Urothelium cell line (cell line): Measurements from ENCODE around the gene NLRC4.
A peak's percentile ranks its signal among the peaks of the same experiment; 100 is the strongest.
"Not testable (repeated sequence)": the region's sequence is repeated elsewhere in the genome, so short reads cannot be mapped to it uniquely, and the experiment has no call there.

ENCODE experiments used
- DNase-seq: peaks from one replicate; pipeline ENCODE4 v3.0.0; 2011; ENCODE audit warnings: low spot score, mixed read lengths
- FAIRE-seq: peaks from 2 replicates; lab custom pipeline; 2011; peaks lifted over from hg19 to GRCh38; lab: Jason Lieb, UNC

NLRC4 gene

DNA sequence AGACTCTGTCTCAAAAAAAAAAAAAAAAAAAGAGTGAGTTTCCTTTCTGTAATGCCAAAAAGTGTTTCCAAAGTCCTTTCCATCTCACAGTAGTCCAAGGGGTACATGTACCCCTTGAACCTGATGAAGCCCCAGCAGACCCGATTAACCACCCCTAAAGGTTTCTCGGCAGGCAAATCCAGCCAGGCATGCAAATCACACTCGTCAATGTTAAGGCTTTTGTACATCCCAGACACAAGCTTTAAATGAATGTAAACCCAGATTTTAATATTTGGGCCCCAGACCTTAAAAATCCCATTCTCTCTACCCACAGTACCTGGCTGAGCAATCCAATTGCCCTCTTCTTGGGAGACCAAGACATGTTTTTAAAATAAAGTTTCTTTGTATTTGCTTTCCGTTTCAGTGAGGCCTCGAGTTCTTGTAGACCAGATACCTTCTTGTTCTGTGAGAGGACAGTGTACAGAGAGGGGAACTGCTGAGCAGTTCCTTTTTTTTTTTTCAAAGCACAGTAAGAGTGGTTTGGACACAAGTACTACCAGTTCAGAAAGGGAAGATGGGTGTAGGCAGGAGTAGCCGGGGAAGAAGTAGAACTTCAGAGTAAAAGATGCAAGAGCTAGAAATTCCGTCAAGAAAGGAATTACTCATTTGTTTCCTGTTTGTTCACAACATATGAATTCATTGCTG, at the start of gene NLRC4:
TSS of gene NLRC4 (minus strand) at position 465 of the 684 bp plus-strand sequence. CDS start 8,111 bp downstream, outside the sequence.
- FAIRE-seq (no peak), DNase-seq (no peak)

GRCh38 chr2:32310577-32310976, 45.9 kb upstream of the NLRC4 start:
- FAIRE-seq = no peak

GRCh38 chr2:32293966-32294562, 29.4 kb upstream of the NLRC4 start:
- FAIRE-seq, DNase-seq: not testable (repeated sequence)

More at GRCh38 chr2:32310577-32310976, 45.9 kb upstream of the NLRC4 start:
- no peak for DNase-seq

DNA sequence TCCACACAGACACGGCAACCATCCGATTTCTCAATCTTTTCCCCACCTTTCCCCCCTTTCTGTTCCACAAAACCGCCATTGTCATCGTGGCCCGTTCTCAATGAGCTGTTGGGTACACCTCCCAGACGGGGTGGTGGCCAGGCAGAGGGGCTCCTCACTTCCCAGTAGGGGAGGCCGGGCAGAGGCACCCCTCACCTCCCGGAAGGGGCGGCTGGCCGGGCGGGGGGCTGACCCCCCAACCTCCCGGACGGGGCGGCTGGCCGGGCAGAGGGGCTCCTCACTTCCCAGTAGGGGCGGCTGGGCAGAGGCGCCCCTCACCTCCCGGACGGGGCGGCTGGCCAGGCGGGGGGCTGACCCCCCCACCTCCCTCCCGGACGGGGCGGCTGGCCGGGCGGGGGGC, 28.8 kb upstream of the NLRC4 start:
- not testable (repeated sequence) for DNase-seq, FAIRE-seq

DNA sequence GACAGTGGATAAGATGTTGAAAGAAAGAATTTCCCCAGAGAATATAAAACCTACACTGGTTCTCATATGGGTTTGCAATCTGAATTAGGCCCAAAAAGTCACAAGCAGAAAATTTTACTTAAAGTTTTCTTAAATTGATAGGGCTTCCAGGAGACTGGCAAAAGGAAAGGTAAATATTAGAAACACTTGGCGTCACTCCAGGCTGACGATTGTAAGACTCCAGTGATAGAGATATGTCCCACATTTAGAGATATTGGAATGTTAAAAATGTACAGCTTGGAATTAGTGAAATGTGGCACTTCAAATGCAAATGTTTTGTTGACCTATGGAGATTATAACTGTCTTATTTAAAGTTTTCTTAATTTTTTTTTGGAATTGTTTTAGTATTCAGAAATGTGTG, 27.1 kb upstream of the NLRC4 start:
- DNase-seq (no peak), FAIRE-seq (no peak)

DNA sequence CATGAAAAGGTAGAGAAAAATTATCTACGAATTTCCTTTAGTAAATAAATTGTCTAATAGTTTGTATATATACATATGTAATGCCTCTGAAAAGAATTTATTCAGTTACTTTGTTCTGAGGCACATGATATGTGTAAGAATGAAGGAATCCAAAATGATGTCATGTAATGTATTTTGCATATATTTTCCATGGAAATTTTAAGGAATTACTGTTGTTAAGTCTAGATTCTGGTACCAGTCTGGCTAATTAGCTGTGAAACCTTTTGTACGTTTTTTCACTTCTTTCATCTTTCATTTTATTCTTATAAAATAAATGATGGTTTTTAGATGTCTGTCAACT, 25.3 kb upstream of the NLRC4 start:
- DNase-seq (no peak), FAIRE-seq (no peak)

DNA sequence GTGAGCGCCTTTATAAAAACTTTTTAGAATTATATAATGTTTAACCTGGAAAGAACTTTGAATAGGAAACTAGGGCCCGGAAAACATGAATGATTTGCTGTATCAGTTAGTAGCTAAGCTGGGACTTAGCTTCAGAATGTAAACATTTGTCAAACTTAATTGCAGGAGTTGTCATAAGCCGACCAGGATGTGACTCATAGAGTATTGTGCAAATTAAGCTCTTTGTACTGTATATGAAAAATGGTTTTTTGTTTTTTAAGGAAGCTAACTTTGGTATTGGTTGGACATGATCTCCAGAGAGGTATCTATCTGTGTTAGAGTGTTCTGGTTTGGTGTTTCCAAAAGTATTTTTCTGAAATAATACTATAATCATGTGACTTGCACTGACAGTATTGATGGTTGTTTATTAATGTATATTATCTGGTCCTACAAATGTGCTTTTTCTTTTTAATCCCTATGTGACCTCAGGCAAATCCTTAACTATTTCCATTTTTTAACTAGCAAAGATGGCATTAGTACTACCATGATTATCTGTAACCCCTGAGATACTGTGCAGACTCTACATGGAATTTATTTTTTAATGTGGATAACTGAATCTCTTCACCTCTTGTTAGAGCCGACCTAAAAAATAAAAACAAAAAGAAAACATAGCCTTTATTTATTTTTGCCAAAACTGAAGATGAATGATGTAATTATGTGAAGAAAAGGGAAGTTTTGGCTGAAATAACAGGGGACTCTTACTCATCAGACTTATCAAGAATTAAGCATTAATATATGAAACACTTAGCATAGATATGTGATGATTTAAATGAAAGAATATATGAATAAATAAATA, 24.7 kb upstream of the NLRC4 start:
- no peak for FAIRE-seq

GRCh38 chr2:32284321-32284720, 19.6 kb upstream of the NLRC4 start:
- FAIRE-seq (no peak), DNase-seq (no peak)

More for the DNA sequence above, 24.7 kb upstream of the NLRC4 start:
- no peak for DNase-seq

DNA sequence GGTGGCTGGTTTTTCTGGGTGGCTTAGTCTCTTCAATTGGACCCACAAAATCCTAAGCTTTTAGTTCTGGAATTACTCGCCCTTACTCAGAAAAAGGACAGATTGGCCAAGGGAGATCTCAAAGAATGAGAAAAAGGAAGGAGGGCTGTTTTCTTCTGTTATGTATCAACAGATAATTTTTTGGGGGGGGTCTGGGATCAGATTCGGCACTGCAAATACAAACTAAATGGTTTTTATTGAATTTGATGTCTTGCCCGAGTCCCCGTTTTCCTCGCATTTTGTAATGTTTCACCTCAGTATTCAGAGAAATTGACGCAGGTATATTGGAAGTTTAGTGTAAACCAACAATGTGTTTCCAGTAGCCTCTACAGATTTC, 13.8 kb upstream of the NLRC4 start:
- FAIRE-seq (no peak), DNase-seq (no peak)

- DNase-seq (peak; percentile 99), FAIRE-seq (no peak)
These were observed 13.2 kb upstream of the NLRC4 start, which contains the start of gene YIPF4 for GRCh38 chr2:32277674-32278477. Gene YIPF4, plus strand, starts transcription at chr2:32277904. Its CDS starts 252 bp downstream, at chr2:32278156.

DNA sequence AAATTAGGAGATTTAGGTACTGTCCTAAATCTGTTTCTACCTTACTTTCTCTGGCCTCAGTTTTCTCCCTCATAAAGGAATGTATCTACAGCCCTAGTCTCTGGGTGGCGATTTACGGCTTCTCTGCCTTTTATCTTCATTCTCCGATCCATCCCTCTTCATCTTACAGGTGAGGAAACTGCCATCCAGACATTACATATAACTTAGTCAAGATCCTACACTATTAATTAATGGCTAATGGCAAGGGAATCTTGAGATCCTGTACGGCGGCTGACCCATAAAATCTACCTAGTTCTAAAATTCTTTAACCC, 12.6 kb upstream of the NLRC4 start:
- FAIRE-seq (no peak), DNase-seq (no peak)

GRCh38 chr2:32275790-32276189, 11.1 kb upstream of the NLRC4 start:
- FAIRE-seq, DNase-seq: not testable (repeated sequence)

GRCh38 chr2:32274289-32274688, 9.6 kb upstream of the NLRC4 start:
- DNase-seq = no peak
- no peak for FAIRE-seq

- DNase-seq (no peak), FAIRE-seq (no peak)
These were observed 7.6 kb upstream of the NLRC4 start for GRCh38 chr2:32272279-32272678.

DNA sequence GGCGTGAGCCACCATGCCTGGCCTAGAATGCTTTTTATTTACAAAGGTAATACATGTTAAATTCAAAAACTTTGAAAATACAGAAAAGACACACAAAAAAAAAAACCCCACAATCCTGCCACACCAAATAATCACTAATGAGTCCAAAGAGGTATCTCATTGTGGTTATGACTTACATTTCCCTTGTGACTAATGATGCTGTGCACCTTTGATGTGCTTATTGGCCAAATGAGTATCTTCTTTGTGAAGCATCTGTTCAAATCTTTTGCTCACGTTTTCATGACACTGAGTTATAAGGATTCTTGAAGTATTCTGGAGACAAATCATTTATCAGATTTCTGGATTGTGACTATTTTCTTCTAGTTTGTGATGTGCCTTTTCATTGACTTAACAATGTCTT, 6.4 kb upstream of the NLRC4 start:
- no peak for DNase-seq
- no peak for FAIRE-seq

GRCh38 chr2:32262105-32262504, 2.6 kb downstream of the NLRC4 start:
- FAIRE-seq (no peak), DNase-seq (no peak)

GRCh38 chr2:32260376-32260775, 4.3 kb downstream of the NLRC4 start:
- FAIRE-seq = no peak
- DNase-seq = no peak

DNA sequence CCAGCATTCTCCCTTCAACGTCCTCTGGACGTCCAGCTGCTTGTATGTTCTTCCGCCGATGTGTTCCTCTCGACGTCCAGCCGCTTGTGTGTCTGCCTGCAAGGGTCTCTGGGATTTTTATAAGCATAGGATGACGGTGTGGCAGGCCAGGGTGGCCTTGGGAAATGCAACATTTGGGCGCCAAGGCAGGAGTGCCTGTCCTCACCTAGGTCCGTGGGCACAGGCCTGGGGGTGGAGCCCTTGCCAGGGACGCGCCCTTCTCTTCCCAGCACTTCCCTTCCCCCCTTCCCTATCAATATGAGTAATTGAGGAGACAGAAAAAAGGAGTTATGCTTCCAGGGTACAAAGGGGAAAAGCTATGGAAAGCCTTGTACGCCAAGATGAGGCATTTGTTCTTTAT, 6.4 kb downstream of the NLRC4 start:
- DNase-seq (no peak), FAIRE-seq (no peak)

DNA sequence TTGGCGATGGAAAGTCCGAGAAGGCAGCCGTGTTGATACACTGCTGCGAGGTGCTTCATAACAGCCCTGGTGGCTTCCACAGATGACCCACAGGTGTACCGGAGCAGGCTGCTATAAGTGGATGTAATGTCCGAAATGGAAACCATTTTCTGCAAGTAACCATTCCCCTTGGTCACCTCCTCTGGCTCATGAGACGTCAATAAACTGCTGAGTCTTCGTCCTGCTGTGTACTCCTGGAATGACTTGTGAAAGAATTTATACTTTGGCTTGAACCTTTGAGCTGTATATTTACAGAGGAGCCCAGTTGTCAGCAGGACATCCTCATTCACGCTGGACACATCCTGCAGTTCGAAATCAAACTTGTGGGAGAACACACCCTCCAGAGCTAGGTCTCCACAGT, 14.4 kb downstream of the NLRC4 start:
- no peak for DNase-seq
- no peak for FAIRE-seq

DNA sequence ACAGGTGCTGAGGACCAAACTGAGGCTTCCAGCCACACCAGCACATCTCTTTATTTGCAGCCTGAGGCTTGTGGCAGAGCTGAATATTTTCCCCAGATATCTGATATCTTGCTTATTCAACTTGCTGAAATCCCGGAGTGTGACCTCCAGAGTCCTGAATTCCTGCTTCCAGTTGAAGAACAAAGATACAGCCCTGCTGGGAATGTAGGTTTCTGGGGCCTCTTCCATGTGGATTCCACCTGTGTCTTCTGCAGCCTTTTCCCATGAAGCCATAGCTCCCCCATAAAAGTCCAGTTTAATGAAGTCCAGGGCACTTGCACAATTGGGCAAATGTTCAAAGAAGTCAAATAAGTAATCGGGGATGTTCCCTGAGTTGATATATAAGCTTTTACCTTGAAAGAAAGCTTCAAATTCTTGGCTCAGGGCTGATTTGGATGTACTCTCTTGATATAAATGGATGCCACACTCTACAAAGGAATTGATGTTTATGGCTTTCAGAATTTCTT, 14.9 kb downstream of the NLRC4 start:
- DNase-seq (no peak), FAIRE-seq (no peak)

GRCh38 chr2:32248299-32248698, 16.4 kb downstream of the NLRC4 start:
- FAIRE-seq = no peak
- DNase-seq = no peak
